ENCODE measurements around the gene TEKT5. TPM values are rescaled to one million over a fixed set of nuclear protein-coding genes. Genes with fewer than 3 reads are reported as not detected.

The TEKT5 gene
- total RNA-seq, 2 donors from 2014 or later = 0.36 to 3.9 TPM

GRCh38 chr16:10740845-10741208 lies 46.1 kb upstream of the TEKT5 start:
- 82% methylated on average over 2 of the region's 2 CpGs for WGBS
- no peak overlapping the region for H3K4me3 ChIP-seq
- H3K9me3 ChIP-seq = no peaks in the 10 kb centered on the region
- H3K36me3 ChIP-seq = no peaks in the 10 kb centered on the region
- no peaks in the 10 kb centered on the region for H3K4me1 ChIP-seq (replicated peaks)
- H3K27ac ChIP-seq = no peak overlapping the region
- TF ChIP-seq POLR2A (IDR thresholded peaks at IDR 0.05) (no peak), CTCF (IDR thresholded peaks at IDR 0.05) (no peak), POLR2AphosphoS5 (IDR thresholded peaks at IDR 0.05) (no peak)
- H3K27me3 ChIP-seq (replicated peaks; ENCODE audit: insufficient read depth) = no peaks in the 10 kb centered on the region
- intact Hi-C loops (cut with DNase I) = loop anchor here (5.0 to 10.0 kb wide), 4 partner anchors 86 to 1174 kb away; partner anchors contain the start of gene GSPT1
- no peak for DNase-seq (ENCODE audit: low spot score)

- Histone ChIP-seq H3K4me3 (no peak overlapping the region), H3K27ac (no peak overlapping the region), H3K27me3 (replicated peaks; ENCODE audit: insufficient read depth) (no peaks in the 10 kb centered on the region), H3K4me1 (replicated peaks) (no peaks in the 10 kb centered on the region), H3K36me3 (no peaks in the 10 kb centered on the region), H3K9me3 (no peaks in the 10 kb centered on the region)
- 92% methylated on average over 10 of the region's 10 CpGs for WGBS
- TF ChIP-seq CTCF (IDR thresholded peaks at IDR 0.05) = no peak
- no peak for TF ChIP-seq POLR2A (IDR thresholded peaks at IDR 0.05)
- TF ChIP-seq POLR2AphosphoS5 (IDR thresholded peaks at IDR 0.05) = no peak
- no peak for DNase-seq (ENCODE audit: low spot score)
- intact Hi-C loops (cut with DNase I) = loop anchor here (5.0 to 10.0 kb wide), 6 partner anchors 87 to 1175 kb away; partner anchors contain the start of genes EMP2 and GSPT1
Measured at GRCh38 chr16:10740000-10740844, 45.5 kb upstream of the TEKT5 start.

- DNase-seq (ENCODE audit: low spot score) = no peak
- TF ChIP-seq POLR2A (IDR thresholded peaks at IDR 0.05) (no peak), CTCF (IDR thresholded peaks at IDR 0.05) (no peak), POLR2AphosphoS5 (IDR thresholded peaks at IDR 0.05) (no peak)
- no peaks in the 10 kb centered on the region for H3K9me3 ChIP-seq
- no peak overlapping the region for H3K4me3 ChIP-seq
- WGBS = 66% methylated on average over 12 of the region's 12 CpGs
- no peaks in the 10 kb centered on the region for H3K4me1 ChIP-seq (replicated peaks)
- intact Hi-C loops (cut with DNase I) = loop anchor here (5.0 kb wide), 2 partner anchors 156 to 221 kb away; partner anchors contain the start of gene EMP2
- no peaks in the 10 kb centered on the region for H3K27me3 ChIP-seq (replicated peaks; ENCODE audit: insufficient read depth)
- no peaks in the 10 kb centered on the region for H3K36me3 ChIP-seq
- H3K27ac ChIP-seq = no peak overlapping the region
Measured at GRCh38 chr16:10738231-10739077, 43.7 kb upstream of the TEKT5 start.

- intact Hi-C loops (cut with DNase I) = loop anchor here (5.0 kb wide), 2 partner anchors 155 to 220 kb away; partner anchors contain the start of gene EMP2
- Histone ChIP-seq H3K27ac (no peak overlapping the region), H3K36me3 (no peaks in the 10 kb centered on the region), H3K27me3 (replicated peaks; ENCODE audit: insufficient read depth) (no peaks in the 10 kb centered on the region), H3K4me1 (replicated peaks) (no peaks in the 10 kb centered on the region), H3K4me3 (no peak overlapping the region), H3K9me3 (no peaks in the 10 kb centered on the region)
- WGBS = 39% methylated on average over 12 of the region's 12 CpGs
- TF ChIP-seq CTCF (IDR thresholded peaks at IDR 0.05) = peak; percentile 90 to 98 (median 94)
- TF ChIP-seq POLR2A (IDR thresholded peaks at IDR 0.05) = no peak
- TF ChIP-seq POLR2AphosphoS5 (IDR thresholded peaks at IDR 0.05) = peak; percentile 53
- DNase-seq (ENCODE audit: low spot score) = peak; percentile 63
Measured at GRCh38 chr16:10737068-10737625, 42.4 kb upstream of the TEKT5 start.
